Measurements from ENCODE around the gene SPATA33.
"Not testable (repeated sequence)": the region's sequence is repeated elsewhere in the genome, so short reads cannot be mapped to it uniquely, and the experiment has no call there.

The SPATA33 gene

GRCh38 chr16:89690392-89690901, 32.8 kb downstream of the SPATA33 start:
- DNase-seq (ENCODE audit: low read depth, low spot score), result no peak
- H3K27ac ChIP-seq, result no peak overlapping the region

- DNase-seq (ENCODE audit: low read depth, low spot score), result no peak
- no peak overlapping the region for H3K27ac ChIP-seq
Measured at GRCh38 chr16:89691231-89691985, 33.8 kb downstream of the SPATA33 start.

- H3K27ac ChIP-seq, result no peak overlapping the region
- DNase-seq (ENCODE audit: low read depth, low spot score), result no peak
Measured at GRCh38 chr16:89691986-89692569, 34.4 kb downstream of the SPATA33 start.

GRCh38 chr16:89693289-89693731, 35.7 kb downstream of the SPATA33 start:
- no peak overlapping the region for H3K27ac ChIP-seq
- no peak for DNase-seq (ENCODE audit: low read depth, low spot score)

GRCh38 chr16:89693931-89694783, 36.5 kb downstream of the SPATA33 start:
- H3K27ac ChIP-seq, result no peak overlapping the region
- DNase-seq (ENCODE audit: low read depth, low spot score), result no peak

- DNase-seq (ENCODE audit: low read depth, low spot score); H3K27ac ChIP-seq: not testable (repeated sequence)
Measured at GRCh38 chr16:89694784-89695085, 37.1 kb downstream of the SPATA33 start.

- no peak overlapping the region for H3K27ac ChIP-seq
- no peak for DNase-seq (ENCODE audit: low read depth, low spot score)
Measured at GRCh38 chr16:89695086-89695874, 37.6 kb downstream of the SPATA33 start.

- no peak for DNase-seq (ENCODE audit: low read depth, low spot score)
- no peak overlapping the region for H3K27ac ChIP-seq
Measured at GRCh38 chr16:89695875-89696669, 38.4 kb downstream of the SPATA33 start.

- no peak overlapping the region for H3K27ac ChIP-seq
- no peak for DNase-seq (ENCODE audit: low read depth, low spot score)
Measured at GRCh38 chr16:89696670-89697128, 39.1 kb downstream of the SPATA33 start.

- H3K27ac ChIP-seq, result no peak overlapping the region
- no peak for DNase-seq (ENCODE audit: low read depth, low spot score)
Measured at GRCh38 chr16:89697161-89697615, 39.6 kb downstream of the SPATA33 start.

GRCh38 chr16:89697616-89698331, 40.1 kb downstream of the SPATA33 start:
- H3K27ac ChIP-seq, result no peak overlapping the region
- DNase-seq (ENCODE audit: low read depth, low spot score), result no peak

GRCh38 chr16:89698717-89699116, 41.1 kb downstream of the SPATA33 start:
- H3K27ac ChIP-seq; DNase-seq (ENCODE audit: low read depth, low spot score): not testable (repeated sequence)

GRCh38 chr16:89699629-89700099, 42.0 kb downstream of the SPATA33 start:
- H3K27ac ChIP-seq; DNase-seq (ENCODE audit: low read depth, low spot score): not testable (repeated sequence)

- H3K27ac ChIP-seq, result peak overlapping the region; percentile 74
- peak; percentile 92 for DNase-seq (ENCODE audit: low read depth, low spot score)
Measured at GRCh38 chr16:89700100-89700648, 42.5 kb downstream of the SPATA33 start.

GRCh38 chr16:89700649-89701424, 43.2 kb downstream of the SPATA33 start:
- H3K27ac ChIP-seq, result peak overlapping the region; percentile 74
- no peak for DNase-seq (ENCODE audit: low read depth, low spot score)

GRCh38 chr16:89701425-89702406, 44.1 kb downstream of the SPATA33 start, which contains the start of gene SPATA2L:
Gene SPATA2L, minus strand, starts transcription at chr16:89701705. Its CDS starts 473 bp downstream, at chr16:89701232.
- peak within 1 kb of the TSS; percentile 74 for H3K27ac ChIP-seq

More at GRCh38 chr16:89701425-89702406, 44.1 kb downstream of the SPATA33 start, which contains the start of gene SPATA2L:
- peak; percentile 72 for DNase-seq (ENCODE audit: low read depth, low spot score)

All from epithelial cell of prostate (primary cell).